ENCODE data around the gene RC3H2.
A peak's percentile ranks its signal among the peaks of the same experiment; 100 is the strongest.
"Not testable (repeated sequence)": the region's sequence is repeated elsewhere in the genome, so short reads cannot be mapped to it uniquely, and the experiment has no call there.

RC3H2 gene

GRCh38 chr9:122852085-122852786 lies 52.9 kb downstream of the RC3H2 start:
- intact Hi-C loops (cut with DNase I); DNase-seq: not testable (repeated sequence)

GRCh38 chr9:122848256-122848943 lies 56.8 kb downstream of the RC3H2 start:
- intact Hi-C loops (cut with DNase I) = no loop called here
- no peak for DNase-seq

GRCh38 chr9:122846371-122846940 lies 58.7 kb downstream of the RC3H2 start:
- no peak for DNase-seq
- intact Hi-C loops (cut with DNase I) = no loop called here

GRCh38 chr9:122845116-122845515 lies 60.0 kb downstream of the RC3H2 start:
- no peak for DNase-seq
- intact Hi-C loops (cut with DNase I) = no loop called here

- DNase-seq = no peak
- intact Hi-C loops (cut with DNase I) = no loop called here
Observed at GRCh38 chr9:122844137-122844536, 61.0 kb downstream of the RC3H2 start.

- intact Hi-C loops (cut with DNase I) = no loop called here
- DNase-seq = no peak
Observed at GRCh38 chr9:122841501-122841900, 63.7 kb downstream of the RC3H2 start.

- intact Hi-C loops (cut with DNase I) = not testable (repeated sequence)
- peak in 1 of 10 donors; percentile 65 for DNase-seq
Observed at GRCh38 chr9:122838441-122838840, 66.7 kb downstream of the RC3H2 start.

- peak in 1 of 10 donors; percentile 81 for DNase-seq
- intact Hi-C loops (cut with DNase I) = no loop called here
Observed at GRCh38 chr9:122837266-122837850, 67.8 kb downstream of the RC3H2 start.

- intact Hi-C loops (cut with DNase I) = no loop called here
- DNase-seq = no peak
Observed at GRCh38 chr9:122835313-122835731, 69.8 kb downstream of the RC3H2 start.

- no peak for DNase-seq
- intact Hi-C loops (cut with DNase I) = no loop called here
Observed at GRCh38 chr9:122832194-122832593, 73.0 kb downstream of the RC3H2 start.

- intact Hi-C loops (cut with DNase I); DNase-seq: not testable (repeated sequence)
Observed at GRCh38 chr9:122828965-122829284, 76.2 kb downstream of the RC3H2 start.

- DNase-seq = no peak
- intact Hi-C loops (cut with DNase I) = no loop called here
Observed at GRCh38 chr9:122827761-122828093, 77.4 kb downstream of the RC3H2 start.

GRCh38 chr9:122822938-122823337 lies 82.2 kb downstream of the RC3H2 start:
- DNase-seq = no peak
- intact Hi-C loops (cut with DNase I) = no loop called here

GRCh38 chr9:122822056-122822455 lies 83.1 kb downstream of the RC3H2 start:
- intact Hi-C loops (cut with DNase I) = no loop called here

GRCh38 chr9:122821278-122821943 lies 83.7 kb downstream of the RC3H2 start:
- DNase-seq = no peak
- intact Hi-C loops (cut with DNase I) = no loop called here

More at GRCh38 chr9:122822056-122822455, 83.1 kb downstream of the RC3H2 start:
- DNase-seq = no peak

GRCh38 chr9:122820490-122820845 lies 84.7 kb downstream of the RC3H2 start:
- DNase-seq = no peak
- intact Hi-C loops (cut with DNase I) = no loop called here

GRCh38 chr9:122819791-122820489 lies 85.2 kb downstream of the RC3H2 start:
- intact Hi-C loops (cut with DNase I) = loop anchor here (10.0 kb wide), 3 partner anchors 465 to 725 kb away; partner anchors contain the start of gene TTLL11
- no peak for DNase-seq

GRCh38 chr9:122819326-122819725 lies 85.8 kb downstream of the RC3H2 start:
- intact Hi-C loops (cut with DNase I) = loop anchor here (10.0 kb wide), 3 partner anchors 465 to 725 kb away; partner anchors contain the start of gene TTLL11

GRCh38 chr9:122816163-122816867 lies 88.8 kb downstream of the RC3H2 start:
- no peak for DNase-seq
- intact Hi-C loops (cut with DNase I) = loop anchor here (10.0 kb wide), 3 partner anchors 462 to 722 kb away; partner anchors contain the start of gene TTLL11

More at GRCh38 chr9:122819326-122819725, 85.8 kb downstream of the RC3H2 start:
- no peak for DNase-seq

Measured in posterior cingulate gyrus (tissue), 11 donors.